Prostate gland (tissue), 2 donors: ENCODE results near the gene KRT40. TPM values are rescaled to one million over a fixed set of nuclear protein-coding genes. Genes with fewer than 3 reads are reported as not detected.

Experiments
- DNase-seq: peaks from one replicate; pipeline ENCODE4 v3.0.0-alpha.2; 2019; ENCODE audit warnings: low spot score
- H3K27ac ChIP-seq, 2 donors: fragments of 200-600 bp; sonication (generic); 2 replicates each; pipeline ENCODE4 v1.5.1; 2017 to 2019
- H3K27me3 ChIP-seq: fragments of 200-600 bp; sonication (generic); replicated peaks from 2 replicates; pipeline ENCODE4 v1.5.1; 2019; ENCODE audit not compliant: insufficient read depth
- H3K36me3 ChIP-seq, 2 donors: fragments of 200-600 bp; sonication (generic); 1 replicate in 1 of 2; 2 replicates in 1 of 2; pipeline versions ENCODE4 v1.5.1 to v1.8.1; 2017 to 2019
- H3K4me1 ChIP-seq: fragments of 200-600 bp; sonication (generic); replicated peaks from 2 replicates; pipeline ENCODE4 v1.5.1; 2019
- H3K4me3 ChIP-seq, 2 donors: fragments of 200-600 bp; sonication (generic); 2 replicates each; pipeline ENCODE4 v1.5.1; 2017 to 2019
- H3K9me3 ChIP-seq: fragments of 200-600 bp; sonication (generic); 2 replicates; pipeline ENCODE4 v1.5.1; 2017
- CTCF ChIP-seq, 4 experiments: fragments of 200-600 bp in 2 of 4; fragments of 450-650 bp in 2 of 4; sonication (generic) in 2 of 4; IDR thresholded peaks; 1 replicate in 3 of 4; 2 replicates in 1 of 4; pipeline ENCODE4 v1.5.1; 2016 to 2019; ENCODE audit warnings: antibody characterized with exemption in 4 of 4, mild to moderate bottlenecking in 2 of 4, moderate library complexity in 2 of 4
- POLR2A ChIP-seq: fragments of 450-650 bp; IDR thresholded peaks from one replicate; pipeline ENCODE4 v1.6.1; 2016; ENCODE audit warnings: antibody characterized with exemption, mild to moderate bottlenecking
- POLR2AphosphoS5 ChIP-seq: sonication (generic); formaldehyde crosslinking; IDR thresholded peaks from one replicate; pipeline ENCODE4 v1.6.1; 2017; ENCODE audit warnings: antibody characterized with exemption
- WGBS: methylation state at CpG from one replicate; pipeline ENCODE4 v1.1.5; 2018; 5-methylcytosine and 5-hydroxymethylcytosine counted together
- intact Hi-C: fragments of 100-400 bp; cut with DNase I; formaldehyde crosslinking; loops from one replicate; pipeline ENCODE4 v1.14.2; 2022
- total RNA-seq, 2 donors: library from RNA; depleted of rRNA; stranded (reverse); fragments of >200 nt; gene quantifications; one replicate each; pipeline ENCODE4 v1.1.0, GENCODE V29; 2016

KRT40 gene
- total RNA-seq, 2 donors from 2014 or later: 0.74 TPM; not detected in 1

- Histone ChIP-seq H3K36me3 (no peaks in the 10 kb centered on the region), H3K9me3 (no peaks in the 10 kb centered on the region), H3K27me3 (no peaks in the 10 kb centered on the region), H3K4me3 (no peak overlapping the region), H3K27ac (no peak overlapping the region), H3K4me1 (no peaks in the 10 kb centered on the region)
- DNase-seq: no peak
- intact Hi-C loops: no loop called here
- TF ChIP-seq POLR2A (no peak), CTCF (IDR thresholded peaks at IDR 0.05) (no peak), POLR2AphosphoS5 (no peak)
These were observed 36.2 kb upstream of the KRT40 start for GRCh38 chr17:41020336-41020735.

GRCh38 chr17:41019415-41019814 is 35.3 kb upstream of the KRT40 start:
- TF ChIP-seq POLR2A (no peak), CTCF (IDR thresholded peaks at IDR 0.05) (no peak)
- intact Hi-C loops: no loop called here
- Histone ChIP-seq H3K27me3 (no peaks in the 10 kb centered on the region), H3K9me3 (no peaks in the 10 kb centered on the region), H3K27ac (no peak overlapping the region), H3K4me3 (no peak overlapping the region), H3K36me3 (no peaks in the 10 kb centered on the region), H3K4me1 (no peaks in the 10 kb centered on the region)
- no peak for DNase-seq
- 92% methylated on average over 3 of the region's 3 CpGs for whole genome bisulfite sequencing

GRCh38 chr17:41018541-41018940 is 34.4 kb upstream of the KRT40 start:
- no peaks in the 10 kb centered on the region for H3K4me1 ChIP-seq
- intact Hi-C loops: no loop called here
- WGBS: 77% methylated on average over 3 of the region's 3 CpGs
- no peaks in the 10 kb centered on the region for H3K9me3 ChIP-seq
- TF ChIP-seq CTCF (IDR thresholded peaks at IDR 0.05) (no peak), POLR2AphosphoS5 (no peak), POLR2A (no peak)
- H3K27me3 ChIP-seq: no peaks in the 10 kb centered on the region
- no peak for DNase-seq
- no peak overlapping the region for H3K4me3 ChIP-seq
- no peaks in the 10 kb centered on the region for H3K36me3 ChIP-seq
- H3K27ac ChIP-seq: no peak overlapping the region

- intact Hi-C loops: no loop called here
- H3K9me3 ChIP-seq: no peaks in the 10 kb centered on the region
- TF ChIP-seq POLR2A: no peak
- no peak for TF ChIP-seq CTCF (IDR thresholded peaks at IDR 0.05)
- no peak for TF ChIP-seq POLR2AphosphoS5
- WGBS: 88% methylated on average over 13 of the region's 13 CpGs
- H3K4me3 ChIP-seq: no peak overlapping the region
- H3K27me3 ChIP-seq: no peaks in the 10 kb centered on the region
- no peak overlapping the region for H3K27ac ChIP-seq
- H3K4me1 ChIP-seq: no peaks in the 10 kb centered on the region
- DNase-seq: no peak
- no peaks in the 10 kb centered on the region for H3K36me3 ChIP-seq
These were observed 32.6 kb upstream of the KRT40 start for GRCh38 chr17:41016578-41017215.

- Histone ChIP-seq H3K27ac (no peak overlapping the region), H3K9me3 (no peaks in the 10 kb centered on the region), H3K27me3 (no peaks in the 10 kb centered on the region), H3K4me3 (no peak overlapping the region), H3K36me3 (no peaks in the 10 kb centered on the region), H3K4me1 (no peaks in the 10 kb centered on the region)
- 77% methylated on average over 7 of the region's 7 CpGs for WGBS
- no peak for TF ChIP-seq CTCF (IDR thresholded peaks at IDR 0.05)
- TF ChIP-seq POLR2AphosphoS5: no peak
- no peak for TF ChIP-seq POLR2A
- DNase-seq: no peak
- intact Hi-C loops: no loop called here
These were observed 31.3 kb upstream of the KRT40 start for GRCh38 chr17:41015454-41015853.
